GM23338 (cell line): ENCODE data around the gene PTPRE. TPM values are rescaled to one million over a fixed set of nuclear protein-coding genes. Genes with fewer than 3 reads are reported as not detected.

Source experiments
- ATAC-seq: fragments of 200-7000 bp; cut with Tn5 transposase; 3 replicates; pipeline ENCODE4 v1.9.1; 2020
- DNase-seq: peaks from one replicate; pipeline ENCODE4 v3.0.0-alpha.2; 2015; ENCODE audit warnings: low spot score
- H2AFZ ChIP-seq: fragments of 200-600 bp; sonication (generic); 2 replicates; pipeline ENCODE4 v1.8.0; 2016; ENCODE audit warnings: antibody characterized with exemption, mild to moderate bottlenecking, moderate library complexity
- H3F3A ChIP-seq: fragments of 200-600 bp; sonication (generic); replicated peaks from 2 replicates; pipeline ENCODE4 v1.8.0; 2017; ENCODE audit warnings: antibody characterized with exemption, mixed run types, low read depth
- H3K27ac ChIP-seq: fragments of 200-600 bp; sonication (generic); 2 replicates; pipeline ENCODE4 v1.6.1; 2016; ENCODE audit warnings: low read depth
- H3K27me3 ChIP-seq: fragments of 200-600 bp; sonication (generic); 2 replicates; pipeline ENCODE4 v1.8.0; 2016; ENCODE audit warnings: mild to moderate bottlenecking, mixed run types, moderate library complexity; ENCODE audit not compliant: insufficient read depth
- H3K36me3 ChIP-seq: fragments of 200-600 bp; sonication (generic); 2 replicates; pipeline ENCODE4 v1.8.0; 2016; ENCODE audit warnings: mild to moderate bottlenecking; ENCODE audit not compliant: insufficient read depth
- H3K4me1 ChIP-seq: fragments of 200-600 bp; sonication (generic); 2 replicates; pipeline ENCODE4 v1.8.0; 2016; ENCODE audit warnings: mild to moderate bottlenecking, moderate library complexity; ENCODE audit not compliant: insufficient read depth
- H3K4me2 ChIP-seq: fragments of 200-600 bp; sonication (generic); 2 replicates; pipeline ENCODE4 v1.7.1; 2017; ENCODE audit warnings: mixed run types
- H3K4me3 ChIP-seq: fragments of 200-600 bp; sonication (generic); 2 replicates; pipeline ENCODE4 v1.6.1; 2016; ENCODE audit warnings: mixed run types
- H3K79me2 ChIP-seq: fragments of 200-600 bp; sonication (generic); replicated peaks from 2 replicates; pipeline ENCODE4 v1.8.0; 2017; ENCODE audit warnings: mild to moderate bottlenecking; ENCODE audit not compliant: insufficient read depth
- H3K9me2 ChIP-seq: fragments of 200-600 bp; sonication (generic); 2 replicates; pipeline ENCODE4 v1.8.0; 2017; ENCODE audit not compliant: insufficient read depth
- H4K20me1 ChIP-seq: fragments of 200-600 bp; sonication (generic); replicated peaks from 2 replicates; pipeline ENCODE4 v1.8.0; 2017; ENCODE audit warnings: mild to moderate bottlenecking; ENCODE audit not compliant: insufficient read depth
- H3K27ac Mint-ChIP-seq: 2 replicates; pipeline ENCODE4 v1.8.0; 2020; ENCODE audit warnings: inconsistent platforms, mild to moderate bottlenecking, moderate library complexity, mixed read lengths
- H3K27me3 Mint-ChIP-seq: 3 replicates; pipeline ENCODE4 v1.8.0; 2022; ENCODE audit warnings: low read depth, mild to moderate bottlenecking, moderate library complexity, mixed read lengths, inconsistent platforms; ENCODE audit not compliant: insufficient read depth, poor library complexity
- H3K36me3 Mint-ChIP-seq: 3 replicates; pipeline ENCODE4 v1.8.0; 2021; ENCODE audit warnings: low read depth, mild to moderate bottlenecking, inconsistent platforms, moderate library complexity, mixed read lengths
- H3K4me1 Mint-ChIP-seq: 3 replicates; pipeline ENCODE4 v1.8.0; 2020; ENCODE audit warnings: mild to moderate bottlenecking, inconsistent platforms, mixed read lengths
- H3K4me3 Mint-ChIP-seq: 3 replicates; pipeline ENCODE4 v1.8.0; 2021; ENCODE audit warnings: moderate library complexity, mild to moderate bottlenecking, inconsistent platforms, mixed read lengths
- H3K9me3 Mint-ChIP-seq: 3 replicates; pipeline ENCODE4 v1.8.0; 2020; ENCODE audit warnings: moderate library complexity, mild to moderate bottlenecking, inconsistent platforms, mixed read lengths
- EZH2phosphoT487 ChIP-seq: fragments of 200-600 bp; sonication (generic); IDR thresholded peaks from one replicate; pipeline ENCODE4 v1.8.1; 2018; ENCODE audit warnings: antibody characterized with exemption; ENCODE audit not compliant: unreplicated experiment
- POLR2AphosphoS5 ChIP-seq: IDR thresholded peaks from 2 replicates; pipeline ENCODE4 v1.6.1; 2016; ENCODE audit warnings: antibody characterized with exemption, low read depth
- STAT1 ChIP-seq: IDR thresholded peaks from one replicate; pipeline ENCODE4 v1.6.1; 2016; ENCODE audit warnings: antibody characterized with exemption; ENCODE audit not compliant: unreplicated experiment
- ZNF114 ChIP-seq: fragments of 250-450 bp; sonication (Bioruptor Pico); IDR thresholded peaks from 2 replicates; pipeline ENCODE4 v1.5.0; 2020; ENCODE audit warnings: mild to moderate bottlenecking, moderate library complexity
- ZNF331 ChIP-seq: fragments of 250-450 bp; sonication (Bioruptor Pico); IDR thresholded peaks from 2 replicates; pipeline ENCODE4 v1.5.0; 2020; ENCODE audit warnings: low read depth, mild to moderate bottlenecking, moderate library complexity
- polyA plus RNA-seq: library from polyadenylated mRNA; unstranded; fragments of >200 nt; fragmentation: Nextera tagmentation; extraction: Ambion mirVana; gene quantifications from 2 replicates; pipeline ENCODE4 v1.2.1, GENCODE V29; 2016
- total RNA-seq: library from RNA; depleted of rRNA; stranded (reverse); fragments of >200 nt; shearing (Covaris generic); gene quantifications from 2 replicates; pipeline ENCODE4 v1.2.3, GENCODE V29; 2014
- TF ChIP-seq, protein P1 (sequence below): IDR thresholded peaks from 2 replicates; pipeline ENCODE4 v1.6.1; 2016; ENCODE audit warnings: antibody characterized with exemption
- TF ChIP-seq, protein P2 (sequence below): fragments of 250-450 bp; sonication (Bioruptor Pico); IDR thresholded peaks from 2 replicates; pipeline ENCODE4 v1.5.0; 2020; ENCODE audit warnings: mild to moderate bottlenecking, moderate library complexity

PTPRE gene
- total and polyA plus RNA-seq, 2 experiments from 2014 or later, result 0.34 to 0.42 TPM

DNA sequence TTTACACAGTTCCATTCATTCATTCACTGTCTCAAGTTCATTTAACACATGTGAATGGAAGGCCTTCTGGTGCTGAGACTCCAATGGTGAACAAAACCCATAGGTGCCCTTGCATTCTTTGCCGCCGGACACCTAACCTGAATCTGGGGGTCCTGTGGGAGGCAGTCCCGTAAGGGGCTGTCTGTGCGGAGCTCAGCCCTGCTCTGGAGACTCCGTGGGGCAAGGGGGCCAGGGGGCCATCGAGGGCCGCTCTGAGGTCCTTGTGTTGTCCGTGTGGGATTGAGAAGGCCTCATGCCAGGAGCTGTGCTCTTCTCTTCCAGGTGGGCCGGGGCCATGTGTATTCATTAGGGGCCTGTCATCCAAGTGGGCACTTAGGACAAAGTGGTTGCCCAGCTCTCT, 15.3 kb downstream of the PTPRE start:
- Mint-ChIP-seq H3K4me3 (no peak overlapping the region), H3K4me1 (no peaks in the 10 kb centered on the region), H3K27me3 (peaks cover 4% of the 10 kb centered on the region), H3K27ac (no peak overlapping the region), H3K36me3 (no peaks in the 10 kb centered on the region), H3K9me3 (no peaks in the 10 kb centered on the region; the same call in 2 of the 3 replicates)
- Histone ChIP-seq H3K36me3 (no peaks in the 10 kb centered on the region), H3K4me1 (no peaks in the 10 kb centered on the region), H3K27ac (no peak overlapping the region), H3K27me3 (no peaks in the 10 kb centered on the region), H3F3A (no peaks in the 10 kb centered on the region), H4K20me1 (no peaks in the 10 kb centered on the region), H3K79me2 (no peaks in the 10 kb centered on the region), H3K9me2 (no peaks in the 10 kb centered on the region), H3K4me2 (no peak overlapping the region), H3K4me3 (no peak overlapping the region), H2AFZ (no peak overlapping the region)
- ATAC-seq (no peak), DNase-seq (no peak)
- TF ChIP-seq POLR2AphosphoS5, result no peak
- TF ChIP-seq, protein P1, sequence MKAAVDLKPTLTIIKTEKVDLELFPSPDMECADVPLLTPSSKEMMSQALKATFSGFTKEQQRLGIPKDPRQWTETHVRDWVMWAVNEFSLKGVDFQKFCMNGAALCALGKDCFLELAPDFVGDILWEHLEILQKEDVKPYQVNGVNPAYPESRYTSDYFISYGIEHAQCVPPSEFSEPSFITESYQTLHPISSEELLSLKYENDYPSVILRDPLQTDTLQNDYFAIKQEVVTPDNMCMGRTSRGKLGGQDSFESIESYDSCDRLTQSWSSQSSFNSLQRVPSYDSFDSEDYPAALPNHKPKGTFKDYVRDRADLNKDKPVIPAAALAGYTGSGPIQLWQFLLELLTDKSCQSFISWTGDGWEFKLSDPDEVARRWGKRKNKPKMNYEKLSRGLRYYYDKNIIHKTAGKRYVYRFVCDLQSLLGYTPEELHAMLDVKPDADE, result no peak
- TF ChIP-seq ZNF114 (CRISPR knock-in tag), result no peak
- TF ChIP-seq, protein P2, sequence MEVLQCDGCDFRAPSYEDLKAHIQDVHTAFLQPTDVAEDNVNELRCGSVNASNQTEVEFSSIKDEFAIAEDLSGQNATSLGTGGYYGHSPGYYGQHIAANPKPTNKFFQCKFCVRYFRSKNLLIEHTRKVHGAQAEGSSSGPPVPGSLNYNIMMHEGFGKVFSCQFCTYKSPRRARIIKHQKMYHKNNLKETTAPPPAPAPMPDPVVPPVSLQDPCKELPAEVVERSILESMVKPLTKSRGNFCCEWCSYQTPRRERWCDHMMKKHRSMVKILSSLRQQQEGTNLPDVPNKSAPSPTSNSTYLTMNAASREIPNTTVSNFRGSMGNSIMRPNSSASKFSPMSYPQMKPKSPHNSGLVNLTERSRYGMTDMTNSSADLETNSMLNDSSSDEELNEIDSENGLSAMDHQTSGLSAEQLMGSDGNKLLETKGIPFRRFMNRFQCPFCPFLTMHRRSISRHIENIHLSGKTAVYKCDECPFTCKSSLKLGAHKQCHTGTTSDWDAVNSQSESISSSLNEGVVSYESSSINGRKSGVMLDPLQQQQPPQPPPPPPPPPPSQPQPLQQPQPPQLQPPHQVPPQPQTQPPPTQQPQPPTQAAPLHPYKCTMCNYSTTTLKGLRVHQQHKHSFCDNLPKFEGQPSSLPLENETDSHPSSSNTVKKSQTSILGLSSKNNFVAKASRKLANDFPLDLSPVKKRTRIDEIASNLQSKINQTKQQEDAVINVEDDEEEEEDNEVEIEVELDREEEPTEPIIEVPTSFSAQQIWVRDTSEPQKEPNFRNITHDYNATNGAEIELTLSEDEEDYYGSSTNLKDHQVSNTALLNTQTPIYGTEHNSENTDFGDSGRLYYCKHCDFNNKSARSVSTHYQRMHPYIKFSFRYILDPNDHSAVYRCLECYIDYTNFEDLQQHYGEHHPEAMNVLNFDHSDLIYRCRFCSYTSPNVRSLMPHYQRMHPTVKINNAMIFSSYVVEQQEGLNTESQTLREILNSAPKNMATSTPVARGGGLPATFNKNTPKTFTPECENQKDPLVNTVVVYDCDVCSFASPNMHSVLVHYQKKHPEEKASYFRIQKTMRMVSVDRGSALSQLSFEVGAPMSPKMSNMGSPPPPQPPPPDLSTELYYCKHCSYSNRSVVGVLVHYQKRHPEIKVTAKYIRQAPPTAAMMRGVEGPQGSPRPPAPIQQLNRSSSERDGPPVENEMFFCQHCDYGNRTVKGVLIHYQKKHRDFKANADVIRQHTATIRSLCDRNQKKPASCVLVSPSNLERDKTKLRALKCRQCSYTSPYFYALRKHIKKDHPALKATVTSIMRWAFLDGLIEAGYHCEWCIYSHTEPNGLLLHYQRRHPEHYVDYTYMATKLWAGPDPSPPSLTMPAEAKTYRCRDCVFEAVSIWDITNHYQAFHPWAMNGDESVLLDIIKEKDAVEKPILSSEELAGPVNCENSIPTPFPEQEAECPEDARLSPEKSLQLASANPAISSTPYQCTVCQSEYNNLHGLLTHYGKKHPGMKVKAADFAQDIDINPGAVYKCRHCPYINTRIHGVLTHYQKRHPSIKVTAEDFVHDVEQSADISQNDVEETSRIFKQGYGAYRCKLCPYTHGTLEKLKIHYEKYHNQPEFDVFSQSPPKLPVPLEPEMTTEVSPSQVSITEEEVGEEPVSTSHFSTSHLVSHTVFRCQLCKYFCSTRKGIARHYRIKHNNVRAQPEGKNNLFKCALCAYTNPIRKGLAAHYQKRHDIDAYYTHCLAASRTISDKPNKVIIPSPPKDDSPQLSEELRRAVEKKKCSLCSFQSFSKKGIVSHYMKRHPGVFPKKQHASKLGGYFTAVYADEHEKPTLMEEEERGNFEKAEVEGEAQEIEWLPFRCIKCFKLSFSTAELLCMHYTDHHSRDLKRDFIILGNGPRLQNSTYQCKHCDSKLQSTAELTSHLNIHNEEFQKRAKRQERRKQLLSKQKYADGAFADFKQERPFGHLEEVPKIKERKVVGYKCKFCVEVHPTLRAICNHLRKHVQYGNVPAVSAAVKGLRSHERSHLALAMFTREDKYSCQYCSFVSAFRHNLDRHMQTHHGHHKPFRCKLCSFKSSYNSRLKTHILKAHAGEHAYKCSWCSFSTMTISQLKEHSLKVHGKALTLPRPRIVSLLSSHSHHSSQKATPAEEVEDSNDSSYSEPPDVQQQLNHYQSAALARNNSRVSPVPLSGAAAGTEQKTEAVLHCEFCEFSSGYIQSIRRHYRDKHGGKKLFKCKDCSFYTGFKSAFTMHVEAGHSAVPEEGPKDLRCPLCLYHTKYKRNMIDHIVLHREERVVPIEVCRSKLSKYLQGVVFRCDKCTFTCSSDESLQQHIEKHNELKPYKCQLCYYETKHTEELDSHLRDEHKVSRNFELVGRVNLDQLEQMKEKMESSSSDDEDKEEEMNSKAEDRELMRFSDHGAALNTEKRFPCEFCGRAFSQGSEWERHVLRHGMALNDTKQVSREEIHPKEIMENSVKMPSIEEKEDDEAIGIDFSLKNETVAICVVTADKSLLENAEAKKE (CRISPR knock-in tag), result no peak
- no peak for TF ChIP-seq EZH2phosphoT487
- TF ChIP-seq ZNF331, result no peak
- TF ChIP-seq STAT1, result no peak
